ENCODE measurements around the gene CPA3. TPM values are rescaled to one million over a fixed set of nuclear protein-coding genes. Genes with fewer than 3 reads are reported as not detected.

CPA3 gene
- total RNA-seq, 2 experiments from 2014 or later: not detected

- no peak for ATAC-seq (ENCODE audit: poor library complexity)
- H3K27me3 ChIP-seq (ENCODE audit: control insufficient read depth in 1 of 2, insufficient read depth in 2 of 2, low read length in 2 of 2): no peaks in the 10 kb centered on the region
- H3K27ac ChIP-seq (ENCODE audit: low read depth in 1 of 2, low read length in 2 of 2): no peak overlapping the region
- H3K9me3 Mint-ChIP-seq: no peaks in the 10 kb centered on the region
- H3K4me3 ChIP-seq (ENCODE audit: low read length): no peak overlapping the region
- intact Hi-C loops (cut with DNase I, micrococcal nuclease): no loop called here
- H3K27ac Mint-ChIP-seq: no peak overlapping the region
- no peaks in the 10 kb centered on the region for H3K36me3 ChIP-seq (ENCODE audit: insufficient read depth, low read length)
- ChIA-PET CTCF (no interaction called here), POLR2A (no interaction called here)
- peaks cover 8% of the 10 kb centered on the region for H3K27me3 Mint-ChIP-seq
- no peaks in the 10 kb centered on the region for H3K4me1 ChIP-seq (ENCODE audit: insufficient read depth, low read length)
- TF ChIP-seq, protein P1, sequence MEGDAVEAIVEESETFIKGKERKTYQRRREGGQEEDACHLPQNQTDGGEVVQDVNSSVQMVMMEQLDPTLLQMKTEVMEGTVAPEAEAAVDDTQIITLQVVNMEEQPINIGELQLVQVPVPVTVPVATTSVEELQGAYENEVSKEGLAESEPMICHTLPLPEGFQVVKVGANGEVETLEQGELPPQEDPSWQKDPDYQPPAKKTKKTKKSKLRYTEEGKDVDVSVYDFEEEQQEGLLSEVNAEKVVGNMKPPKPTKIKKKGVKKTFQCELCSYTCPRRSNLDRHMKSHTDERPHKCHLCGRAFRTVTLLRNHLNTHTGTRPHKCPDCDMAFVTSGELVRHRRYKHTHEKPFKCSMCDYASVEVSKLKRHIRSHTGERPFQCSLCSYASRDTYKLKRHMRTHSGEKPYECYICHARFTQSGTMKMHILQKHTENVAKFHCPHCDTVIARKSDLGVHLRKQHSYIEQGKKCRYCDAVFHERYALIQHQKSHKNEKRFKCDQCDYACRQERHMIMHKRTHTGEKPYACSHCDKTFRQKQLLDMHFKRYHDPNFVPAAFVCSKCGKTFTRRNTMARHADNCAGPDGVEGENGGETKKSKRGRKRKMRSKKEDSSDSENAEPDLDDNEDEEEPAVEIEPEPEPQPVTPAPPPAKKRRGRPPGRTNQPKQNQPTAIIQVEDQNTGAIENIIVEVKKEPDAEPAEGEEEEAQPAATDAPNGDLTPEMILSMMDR (IDR thresholded peaks at IDR 0.05): no peak
- no peak overlapping the region for H3K4me3 Mint-ChIP-seq
- H3K4me1 Mint-ChIP-seq (ENCODE audit: low read depth): no peaks in the 10 kb centered on the region
- H3K36me3 Mint-ChIP-seq (ENCODE audit: low read depth): no peaks in the 10 kb centered on the region
- no peak for DNase-seq
- H3K9me3 ChIP-seq (ENCODE audit: control insufficient read depth in 1 of 2, insufficient read depth in 1 of 2, low read length in 2 of 2): no peaks in the 10 kb centered on the region
Measured at GRCh38 chr3:148848410-148848809, 16.7 kb upstream of the CPA3 start.

DNA sequence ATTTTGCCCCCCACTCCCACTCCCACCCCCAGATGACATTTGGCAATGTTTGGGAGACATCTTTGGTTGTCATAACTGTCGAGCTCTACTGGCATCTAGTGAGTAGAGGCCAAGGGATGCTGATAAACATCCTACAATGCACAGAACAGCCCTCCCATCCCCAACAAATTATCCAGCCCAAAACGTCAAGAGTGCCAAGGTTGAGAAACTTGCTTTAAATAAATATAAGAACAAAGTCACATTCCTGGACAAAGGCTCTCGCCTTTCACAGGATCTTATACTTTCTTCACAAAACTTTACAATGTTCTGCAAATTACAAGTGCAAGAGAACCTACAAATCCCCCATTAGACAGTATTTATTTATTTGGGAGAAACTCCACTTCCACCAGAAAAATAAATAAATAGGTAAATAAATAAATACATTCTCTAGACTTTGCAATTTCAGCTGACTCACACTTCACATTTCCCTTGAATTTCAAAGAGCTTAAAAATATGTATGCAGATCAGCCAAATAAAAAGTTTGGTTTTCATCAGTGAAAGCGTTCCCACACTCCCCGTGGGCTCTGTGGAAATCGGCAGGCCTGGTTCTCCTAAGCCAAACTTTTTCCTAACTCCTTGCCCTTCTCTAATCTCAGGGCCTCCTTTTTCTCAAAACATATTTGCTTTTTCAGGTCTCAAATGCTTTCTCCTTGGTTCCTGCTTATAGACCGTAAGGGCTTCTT is 12.7 kb upstream of the CPA3 start:
- H3K4me1 Mint-ChIP-seq (ENCODE audit: low read depth): no peaks in the 10 kb centered on the region
- ChIA-PET CTCF (no interaction called here), POLR2A (no interaction called here)
- H3K27me3 ChIP-seq (ENCODE audit: control insufficient read depth in 1 of 2, insufficient read depth in 2 of 2, low read length in 2 of 2): no peaks in the 10 kb centered on the region
- peaks cover 4% of the 10 kb centered on the region for H3K27me3 Mint-ChIP-seq
- H3K36me3 ChIP-seq (ENCODE audit: insufficient read depth, low read length): no peaks in the 10 kb centered on the region
- intact Hi-C loops (cut with DNase I, micrococcal nuclease): no loop called here
- TF ChIP-seq, protein P1 (IDR thresholded peaks at IDR 0.05): no peak
- H3K4me1 ChIP-seq (ENCODE audit: insufficient read depth, low read length): no peaks in the 10 kb centered on the region
- H3K27ac ChIP-seq (ENCODE audit: low read depth in 1 of 2, low read length in 2 of 2): no peak overlapping the region
- no peak overlapping the region for H3K27ac Mint-ChIP-seq
- no peak overlapping the region for H3K4me3 Mint-ChIP-seq
- DNase-seq: no peak
- no peaks in the 10 kb centered on the region for H3K9me3 Mint-ChIP-seq
- no peak for ATAC-seq (ENCODE audit: poor library complexity)
- no peaks in the 10 kb centered on the region for H3K9me3 ChIP-seq (ENCODE audit: control insufficient read depth in 1 of 2, insufficient read depth in 1 of 2, low read length in 2 of 2)
- no peak overlapping the region for H3K4me3 ChIP-seq (ENCODE audit: low read length)
- no peaks in the 10 kb centered on the region for H3K36me3 Mint-ChIP-seq (ENCODE audit: low read depth)

GRCh38 chr3:148853076-148853475 is 12.0 kb upstream of the CPA3 start:
- no peak for ATAC-seq (ENCODE audit: poor library complexity)
- CTCF ChIA-PET: interaction anchor here (0.8 kb wide), 1 partner anchor 18 kb away, joined by 3 read pairs; no protein-coding TSS in a partner anchor

More at GRCh38 chr3:148853076-148853475, 12.0 kb upstream of the CPA3 start:
- no peaks in the 10 kb centered on the region for H3K9me3 Mint-ChIP-seq
- H3K4me1 ChIP-seq (ENCODE audit: insufficient read depth, low read length): no peaks in the 10 kb centered on the region
- no peaks in the 10 kb centered on the region for H3K27me3 ChIP-seq (ENCODE audit: control insufficient read depth in 1 of 2, insufficient read depth in 2 of 2, low read length in 2 of 2)
- H3K36me3 Mint-ChIP-seq (ENCODE audit: low read depth): no peaks in the 10 kb centered on the region
- peaks cover 4% of the 10 kb centered on the region for H3K27me3 Mint-ChIP-seq
- POLR2A ChIA-PET: no interaction called here
- no peak overlapping the region for H3K27ac ChIP-seq (ENCODE audit: low read depth in 1 of 2, low read length in 2 of 2)
- no peak overlapping the region for H3K27ac Mint-ChIP-seq
- no peak overlapping the region for H3K4me3 Mint-ChIP-seq
- intact Hi-C loops (cut with DNase I, micrococcal nuclease): no loop called here
- H3K36me3 ChIP-seq (ENCODE audit: insufficient read depth, low read length): no peaks in the 10 kb centered on the region
- no peak for DNase-seq
- H3K4me1 Mint-ChIP-seq (ENCODE audit: low read depth): no peaks in the 10 kb centered on the region
- H3K4me3 ChIP-seq (ENCODE audit: low read length): no peak overlapping the region
- H3K9me3 ChIP-seq (ENCODE audit: control insufficient read depth in 1 of 2, insufficient read depth in 1 of 2, low read length in 2 of 2): no peaks in the 10 kb centered on the region
- TF ChIP-seq, protein P1 (IDR thresholded peaks at IDR 0.05): no peak
